HG03097 (cell line): ENCODE measurements around the gene PSMB1.
A peak's percentile ranks its signal among the peaks of the same experiment; 100 is the strongest.

ENCODE experiments used
- ATAC-seq: cut with Tn5 transposase; IDR thresholded peaks from one replicate; pipeline ENCODE4 v1.9.1; 2021; ENCODE audit not compliant: unreplicated experiment, low FRiP score

The PSMB1 gene

GRCh38 chr6:170552765-170553533, at the start of gene PSMB1:
Gene PSMB1 (minus strand): TSS chr6:170553307. CDS start chr6:170553242, 65 bp downstream.
- peak; percentile 55 for ATAC-seq

DNA sequence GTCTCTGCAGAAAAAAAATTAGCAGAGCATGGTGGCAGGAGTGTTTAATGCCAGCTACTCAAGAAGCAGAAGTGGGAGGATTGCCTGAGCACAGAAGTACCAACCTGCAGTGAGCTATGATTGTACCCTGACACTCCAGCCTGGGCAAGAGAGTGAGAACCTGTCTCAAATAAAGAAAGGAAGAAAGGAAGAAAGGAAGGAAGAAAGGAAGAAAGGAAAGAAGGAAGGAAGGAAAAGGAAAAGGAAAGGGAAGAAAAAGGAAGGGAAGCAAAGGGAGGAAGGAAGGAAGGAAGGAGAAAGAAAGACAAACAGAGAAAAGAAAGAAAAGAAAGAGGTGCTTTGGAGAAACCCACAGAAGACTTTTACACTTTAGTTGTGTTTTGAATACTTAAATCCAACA, 44.2 kb upstream of the PSMB1 start:
- no peak for ATAC-seq

- ATAC-seq = no peak
Observed at GRCh38 chr6:170596426-170596825, 43.3 kb upstream of the PSMB1 start.

DNA sequence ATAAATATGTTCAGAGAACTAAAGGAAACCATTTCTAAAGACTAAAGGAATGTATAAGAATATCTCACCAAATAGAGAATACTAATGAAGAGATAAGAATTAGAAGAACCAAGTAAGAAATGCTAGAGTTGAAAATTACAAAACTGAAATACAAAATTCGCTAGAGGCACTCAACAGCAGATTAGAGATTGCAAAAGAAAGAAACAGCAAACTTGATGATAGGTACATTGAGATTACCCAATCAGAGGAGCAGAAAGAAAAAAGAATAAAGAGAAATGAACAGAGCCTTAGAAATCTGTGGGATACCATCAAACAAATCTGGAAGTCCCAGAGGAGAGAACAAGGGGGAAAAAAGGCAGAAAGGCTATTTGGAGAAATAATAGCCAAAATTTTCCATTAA, 37.6 kb upstream of the PSMB1 start:
- no peak for ATAC-seq

DNA sequence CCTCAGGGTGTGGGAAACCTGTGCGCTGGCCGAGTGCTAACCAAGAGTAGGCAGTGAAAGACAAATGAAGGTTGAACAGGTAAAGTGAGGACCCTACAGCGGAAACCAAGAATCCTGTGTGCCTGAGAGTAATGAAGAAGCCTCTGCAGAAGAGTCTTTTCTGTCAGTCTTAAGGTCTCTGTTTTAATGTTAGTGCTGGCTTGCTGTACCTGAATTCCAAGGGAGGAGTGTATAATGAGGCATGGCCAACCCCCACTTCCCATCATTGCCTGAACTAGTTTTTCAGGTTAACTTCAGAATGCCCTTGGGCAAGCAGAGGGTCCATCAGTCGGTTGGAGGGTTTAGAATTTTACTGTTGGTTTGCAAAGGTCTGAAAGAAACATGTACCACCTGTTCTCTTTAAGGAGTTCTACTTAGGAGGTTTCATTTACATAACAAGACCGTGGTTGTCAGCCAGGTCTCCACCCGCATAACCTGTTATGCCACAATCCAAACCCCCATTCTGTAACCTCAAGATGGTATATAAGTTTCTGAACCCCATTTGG, 31.9 kb upstream of the PSMB1 start:
- peak; percentile 26 for ATAC-seq

GRCh38 chr6:170584181-170584953, 31.3 kb upstream of the PSMB1 start, which contains the start of gene PDCD2:
Gene PDCD2 (minus strand): TSS chr6:170584637. CDS start chr6:170584581, 56 bp downstream.
- ATAC-seq = peak; percentile 98

GRCh38 chr6:170583756-170584180, 30.7 kb upstream of the PSMB1 start:
- ATAC-seq = no peak

DNA sequence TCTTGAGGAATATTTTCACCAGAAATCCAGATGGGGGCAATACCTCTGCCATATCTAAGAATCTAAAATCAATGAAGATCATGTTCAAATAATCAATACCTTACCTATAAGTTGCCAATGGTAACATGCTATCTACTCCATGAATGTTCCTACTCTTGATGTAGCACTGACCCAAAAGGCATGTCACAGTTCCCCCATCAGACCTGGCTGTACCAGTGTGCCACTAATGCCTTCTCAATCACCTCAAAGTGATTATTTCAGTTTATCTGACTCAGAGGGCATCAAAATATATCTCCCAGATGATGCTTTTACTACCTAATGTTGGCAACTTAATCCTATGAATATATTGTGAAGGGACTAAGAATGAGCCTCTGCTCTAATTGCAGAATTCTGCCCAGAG, 25.8 kb upstream of the PSMB1 start:
- no peak for ATAC-seq

DNA sequence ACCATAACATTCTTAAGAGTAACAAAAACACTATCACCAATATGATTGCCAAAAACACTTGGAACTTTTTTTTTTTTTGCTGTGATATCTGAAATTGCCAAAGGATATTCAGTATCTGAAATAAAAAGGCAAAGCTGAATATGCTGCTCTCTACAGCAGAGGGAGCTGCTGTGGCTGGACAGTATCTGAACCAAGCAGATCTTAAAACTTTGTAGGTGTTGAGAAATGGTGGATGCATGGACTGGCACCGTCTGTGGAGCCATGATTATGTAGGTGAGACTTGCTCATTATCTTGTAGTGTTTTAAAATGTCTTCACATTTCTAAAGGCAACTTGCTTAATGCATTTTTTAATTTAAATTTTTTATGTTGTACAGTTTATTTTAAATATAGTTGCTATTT, 22.1 kb upstream of the PSMB1 start:
- no peak for ATAC-seq

GRCh38 chr6:170572704-170573466, 19.8 kb upstream of the PSMB1 start:
- ATAC-seq = no peak

DNA sequence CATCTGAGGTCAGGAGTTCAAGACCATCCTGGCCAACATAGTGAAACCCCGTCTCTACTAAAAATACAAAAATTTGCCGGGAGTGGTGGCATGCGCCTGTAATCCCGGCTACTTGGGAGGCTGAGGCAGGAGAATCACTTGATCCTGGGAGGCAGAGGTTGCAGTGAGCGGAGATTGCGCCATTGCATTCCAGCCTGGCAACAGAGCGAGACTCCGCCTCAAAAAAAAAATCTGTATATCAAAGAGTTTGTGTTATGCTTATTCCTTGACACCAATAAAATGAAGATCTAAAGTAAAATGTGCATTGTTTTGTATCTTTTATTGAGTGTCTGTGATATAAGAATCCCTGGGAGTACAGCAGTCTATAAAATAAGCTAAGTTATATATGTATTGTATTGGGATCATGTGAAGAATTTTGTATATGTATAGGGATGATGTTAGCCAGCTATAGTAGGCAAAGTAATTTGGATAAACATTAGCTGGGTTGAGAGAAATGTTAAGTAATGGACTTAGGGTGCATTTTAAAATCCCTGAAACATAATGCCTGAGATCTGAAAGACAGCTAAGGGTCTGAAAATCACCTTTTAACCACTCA, 11.9 kb upstream of the PSMB1 start:
- no peak for ATAC-seq

GRCh38 chr6:170561555-170561954, 8.4 kb upstream of the PSMB1 start:
- ATAC-seq = no peak

- ATAC-seq = no peak
Observed at GRCh38 chr6:170555305-170555704, 2.2 kb upstream of the PSMB1 start.

DNA sequence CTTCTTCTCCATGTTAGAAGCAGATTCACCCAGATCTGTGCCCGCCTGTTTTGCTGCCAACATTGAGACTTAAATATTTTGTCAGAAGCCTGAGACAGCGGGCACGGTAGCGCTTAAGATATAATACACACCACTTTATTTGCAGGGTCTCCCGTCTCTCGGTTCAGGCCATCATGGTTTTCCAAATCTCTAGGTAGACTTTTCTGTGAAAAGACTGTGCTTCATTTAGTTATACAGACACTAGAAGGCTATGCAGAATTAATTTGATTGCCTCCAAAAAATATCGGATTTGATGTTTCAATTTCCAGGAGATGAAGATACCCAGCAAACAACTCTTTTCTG, 1.7 kb upstream of the PSMB1 start:
- ATAC-seq = no peak

GRCh38 chr6:170554013-170554795, 1.1 kb upstream of the PSMB1 start, which contains the start of gene TBP:
Gene TBP (plus strand): TSS chr6:170554369. CDS start chr6:170557030, 2,661 bp downstream.
- peak; percentile 96 for ATAC-seq

DNA sequence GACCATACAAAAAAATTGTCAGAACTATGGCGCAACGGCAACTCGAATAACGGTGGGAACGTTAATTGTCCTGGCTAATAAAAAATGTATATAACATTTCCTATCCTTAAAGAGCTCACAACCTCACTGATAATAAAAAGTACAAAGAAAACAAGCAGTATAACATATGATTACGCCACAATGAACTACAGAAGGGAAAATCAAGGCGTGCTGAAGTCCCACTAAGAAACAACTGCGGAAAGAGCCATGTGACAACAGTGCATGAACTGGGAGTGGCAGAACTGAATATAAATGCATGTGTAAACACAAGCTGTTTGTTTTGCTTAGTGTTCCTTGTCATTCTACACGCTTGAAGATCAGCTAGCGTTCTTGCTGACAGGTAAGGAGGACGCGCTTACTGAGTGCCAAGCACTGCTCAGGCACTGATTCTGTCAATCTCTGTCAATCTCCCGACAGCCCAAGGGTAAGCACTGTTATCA, 466 bp upstream of the PSMB1 start:
- peak; percentile 35 for ATAC-seq

DNA sequence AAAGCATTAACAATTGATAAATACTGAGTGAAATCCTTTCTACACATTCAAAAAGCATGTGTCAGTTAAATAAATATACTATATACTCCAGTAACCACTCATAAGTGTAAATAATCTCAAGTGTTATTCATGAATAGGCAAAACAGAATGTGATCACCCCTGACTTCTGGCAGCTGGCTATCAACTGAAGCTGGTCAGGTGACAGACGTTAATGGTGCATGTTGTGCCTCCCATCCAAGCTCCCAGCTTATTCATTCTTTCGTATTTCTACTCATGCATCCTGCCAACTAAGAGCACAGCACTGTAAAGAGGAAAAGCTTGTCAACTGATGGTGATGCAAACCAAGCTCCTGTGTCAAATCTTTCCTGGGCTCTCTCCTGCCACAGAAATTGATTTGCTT, 7.7 kb downstream of the PSMB1 start:
- no peak for ATAC-seq

- no peak for ATAC-seq
Observed at GRCh38 chr6:170542031-170542719, 10.9 kb downstream of the PSMB1 start.

DNA sequence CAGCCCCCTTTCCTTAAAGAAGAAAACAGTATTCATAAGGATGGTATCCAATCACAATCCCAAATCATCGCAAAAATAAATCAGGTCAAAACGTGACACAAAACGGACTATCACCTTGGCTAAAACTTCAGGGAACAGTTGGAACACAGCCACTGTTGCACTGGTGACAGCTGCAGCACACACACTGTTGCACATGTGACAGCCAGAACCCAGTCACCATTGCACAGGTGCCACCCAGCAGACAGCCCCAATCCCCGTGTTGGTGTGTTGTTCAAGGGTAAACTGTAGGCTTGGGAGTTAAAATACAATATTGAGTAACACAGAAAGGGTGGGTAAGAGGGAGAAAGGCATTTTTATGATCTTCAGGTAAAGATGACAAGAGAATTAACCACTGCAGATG, 15.8 kb downstream of the PSMB1 start:
- ATAC-seq = no peak
